Mesendoderm (in vitro differentiated cells): ENCODE data around the gene RYR2.

Source experiments
- DNase-seq: peaks from one replicate; pipeline ENCODE4 v3.0.0; 2013
- H2AK5ac ChIP-seq: 2 replicates; pipeline ENCODE4 v1.6.1; 2013; ENCODE audit warnings: low read length, inconsistent platforms
- H2BK120ac ChIP-seq: 2 replicates; pipeline ENCODE4 v1.6.1; 2013; ENCODE audit warnings: low read depth, mild to moderate bottlenecking, low read length, moderate library complexity, mixed read lengths
- H2BK15ac ChIP-seq: replicated peaks from 2 replicates; pipeline ENCODE4 v1.6.1; 2013; ENCODE audit warnings: low read depth, mild to moderate bottlenecking, moderate library complexity
- H2BK5ac ChIP-seq: 2 replicates; pipeline ENCODE4 v1.6.1; 2013; ENCODE audit warnings: low read length, inconsistent platforms
- H3K18ac ChIP-seq: 2 replicates; pipeline ENCODE4 v1.6.1; 2013; ENCODE audit warnings: mild to moderate bottlenecking, low read length, mixed read lengths
- H3K23ac ChIP-seq: one replicate; pipeline ENCODE4 v1.6.1; 2013; ENCODE audit warnings: low read length
- H3K27ac ChIP-seq: 2 replicates; pipeline ENCODE4 v1.5.1; 2013; ENCODE audit warnings: low read depth, mild to moderate bottlenecking, inconsistent platforms, low read length, moderate library complexity
- H3K27me3 ChIP-seq: 2 replicates; pipeline ENCODE4 v1.6.1; 2013; ENCODE audit warnings: low read length, control low read depth, mild to moderate bottlenecking, inconsistent platforms; ENCODE audit not compliant: insufficient read depth, poor library complexity
- H3K36me3 ChIP-seq: 2 replicates; pipeline ENCODE4 v1.6.1; 2013; ENCODE audit warnings: low read length, inconsistent platforms; ENCODE audit not compliant: control insufficient read depth, insufficient read depth
- H3K4ac ChIP-seq: one replicate; pipeline ENCODE4 v1.6.1; 2013; ENCODE audit warnings: low read depth, mild to moderate bottlenecking, low read length, moderate library complexity
- H3K4me1 ChIP-seq: 2 replicates; pipeline ENCODE4 v1.6.1; 2013; ENCODE audit warnings: low read depth, low read length, inconsistent platforms; ENCODE audit not compliant: control insufficient read depth
- H3K4me2 ChIP-seq: 2 replicates; pipeline ENCODE4 v1.6.1; 2013; ENCODE audit warnings: low read length
- H3K4me3 ChIP-seq: 2 replicates; pipeline ENCODE4 v1.5.1; 2013; ENCODE audit warnings: mild to moderate bottlenecking, low read length
- H3K56ac ChIP-seq: one replicate; pipeline ENCODE4 v1.6.1; 2013; ENCODE audit warnings: low read length
- H3K79me1 ChIP-seq: 2 replicates; pipeline ENCODE4 v1.6.1; 2013; ENCODE audit warnings: low read length, inconsistent platforms
- H3K79me2 ChIP-seq: 2 replicates; pipeline ENCODE4 v1.6.1; 2013; ENCODE audit warnings: mild to moderate bottlenecking, low read length; ENCODE audit not compliant: control insufficient read depth, insufficient read depth
- H3K9ac ChIP-seq: 2 replicates; pipeline ENCODE4 v1.6.1; 2013; ENCODE audit warnings: low read length, inconsistent platforms
- H4K5ac ChIP-seq: one replicate; pipeline ENCODE4 v1.6.1; 2013; ENCODE audit warnings: low read length
- H4K8ac ChIP-seq: one replicate; pipeline ENCODE4 v1.6.1; 2013; ENCODE audit warnings: low read depth, mild to moderate bottlenecking, control low read depth, low read length, moderate library complexity
- WGBS: extraction: QIAGEN DNeasy Blood & Tissue Kit; methylation state at CpG from one replicate; pipeline ENCODE4 v1.1.7; 2013; ENCODE audit warnings: low lambda C conversion rate, missing lambda C conversion rate; ENCODE audit not compliant: insufficient coverage; ENCODE audit errors: extremely low coverage; 5-methylcytosine and 5-hydroxymethylcytosine counted together

Gene RYR2

GRCh38 chr1:237226177-237226944, 184.4 kb downstream of the RYR2 start:
- H2AK5ac ChIP-seq = no peak overlapping the region
- no peaks in the 10 kb centered on the region for H3K4me1 ChIP-seq
- no peak overlapping the region for H4K8ac ChIP-seq
- H3K9ac ChIP-seq = no peak overlapping the region
- no peak for DNase-seq
- H3K23ac ChIP-seq = no peak overlapping the region
- H3K4ac ChIP-seq = no peak overlapping the region
- no peak overlapping the region for H3K18ac ChIP-seq
- H3K79me2 ChIP-seq = peaks cover 8% of the 10 kb centered on the region
- no peak overlapping the region for H4K5ac ChIP-seq
- no peak overlapping the region for H3K4me2 ChIP-seq
- H2BK5ac ChIP-seq = no peak overlapping the region
- H3K79me1 ChIP-seq = peaks cover 4% of the 10 kb centered on the region
- no peak overlapping the region for H2BK15ac ChIP-seq
- no CpG with 5 or more reads among the region's 13 CpGs for WGBS
- no peak overlapping the region for H3K4me3 ChIP-seq
- H3K36me3 ChIP-seq = no peaks in the 10 kb centered on the region
- no peaks in the 10 kb centered on the region for H3K27me3 ChIP-seq
- H2BK120ac ChIP-seq = no peak overlapping the region
- H3K56ac ChIP-seq = no peak overlapping the region
- no peak overlapping the region for H3K27ac ChIP-seq

DNA sequence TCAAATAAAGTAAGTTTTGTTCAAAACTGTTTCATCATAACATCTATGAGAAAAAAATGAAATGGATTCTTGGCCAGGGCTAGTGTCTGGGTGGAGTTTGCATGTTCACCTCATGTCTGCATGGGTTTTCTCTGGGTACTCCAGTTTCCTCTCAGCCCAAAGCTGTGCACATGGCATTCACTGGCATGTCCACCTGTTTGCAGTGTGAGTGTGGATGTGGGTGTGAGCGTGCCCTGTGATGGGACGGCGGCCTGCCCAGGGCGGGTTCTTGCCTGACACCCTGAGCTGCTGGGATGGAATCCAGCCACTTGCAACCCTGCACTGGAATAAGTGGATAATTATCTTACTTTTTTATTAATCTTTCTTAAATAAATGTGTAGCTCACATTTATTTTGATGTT, 185.5 kb downstream of the RYR2 start:
- H3K27ac ChIP-seq = no peak overlapping the region
- no peak overlapping the region for H2BK120ac ChIP-seq
- H2AK5ac ChIP-seq = no peak overlapping the region
- H3K4me1 ChIP-seq = peaks cover 4% of the 10 kb centered on the region
- no peak overlapping the region for H3K4ac ChIP-seq
- H3K27me3 ChIP-seq = no peaks in the 10 kb centered on the region
- no peaks in the 10 kb centered on the region for H3K36me3 ChIP-seq
- no peak overlapping the region for H3K4me2 ChIP-seq
- no peak overlapping the region for H4K5ac ChIP-seq
- H3K23ac ChIP-seq = no peak overlapping the region
- no peak overlapping the region for H2BK5ac ChIP-seq
- no peak overlapping the region for H3K18ac ChIP-seq
- H3K9ac ChIP-seq = no peak overlapping the region
- H2BK15ac ChIP-seq = no peak overlapping the region
- H3K79me1 ChIP-seq = peaks cover 4% of the 10 kb centered on the region
- no peak overlapping the region for H4K8ac ChIP-seq
- DNase-seq = no peak
- H3K56ac ChIP-seq = no peak overlapping the region
- WGBS = no CpG with 5 or more reads among the region's 4 CpGs
- H3K4me3 ChIP-seq = no peak overlapping the region
- peaks cover 8% of the 10 kb centered on the region for H3K79me2 ChIP-seq

DNA sequence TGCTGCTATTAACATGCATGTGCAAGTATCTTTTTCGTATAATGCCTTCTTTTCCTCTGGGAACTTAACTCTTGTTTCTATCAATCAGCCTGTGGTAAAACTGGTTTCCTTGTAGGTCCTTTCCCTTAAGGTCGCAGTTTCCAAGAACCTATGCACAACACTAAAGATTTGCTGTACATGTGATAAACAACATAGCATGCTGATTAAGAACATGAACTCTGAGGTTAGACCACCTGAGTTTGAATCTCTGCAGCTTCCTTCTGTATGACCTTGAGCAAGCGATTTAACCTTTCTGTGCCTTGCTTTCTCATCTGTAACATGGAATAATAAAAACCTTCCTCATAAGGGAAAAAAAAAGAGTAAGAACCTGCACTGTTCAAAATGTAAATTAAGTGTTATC, 186.4 kb downstream of the RYR2 start:
- Histone ChIP-seq H3K27me3 (no peaks in the 10 kb centered on the region), H3K4ac (no peak overlapping the region), H3K79me2 (peaks cover 8% of the 10 kb centered on the region), H3K9ac (no peak overlapping the region), H4K5ac (no peak overlapping the region), H3K36me3 (no peaks in the 10 kb centered on the region), H3K27ac (no peak overlapping the region), H2AK5ac (no peak overlapping the region), H3K79me1 (peaks cover 4% of the 10 kb centered on the region), H3K4me3 (no peak overlapping the region), H3K4me2 (no peak overlapping the region), H2BK120ac (no peak overlapping the region), H3K23ac (no peak overlapping the region), H2BK5ac (no peak overlapping the region), H4K8ac (no peak overlapping the region), H3K56ac (no peak overlapping the region), H2BK15ac (no peak overlapping the region), H3K18ac (no peak overlapping the region), H3K4me1 (peaks cover 4% of the 10 kb centered on the region)
- WGBS = no CpG with 5 or more reads among the region's 3 CpGs
- DNase-seq = no peak

- DNase-seq = no peak
- H2BK5ac ChIP-seq = no peak overlapping the region
- H3K27me3 ChIP-seq = no peaks in the 10 kb centered on the region
Measured at GRCh38 chr1:237229333-237229732, 187.3 kb downstream of the RYR2 start.

DNA sequence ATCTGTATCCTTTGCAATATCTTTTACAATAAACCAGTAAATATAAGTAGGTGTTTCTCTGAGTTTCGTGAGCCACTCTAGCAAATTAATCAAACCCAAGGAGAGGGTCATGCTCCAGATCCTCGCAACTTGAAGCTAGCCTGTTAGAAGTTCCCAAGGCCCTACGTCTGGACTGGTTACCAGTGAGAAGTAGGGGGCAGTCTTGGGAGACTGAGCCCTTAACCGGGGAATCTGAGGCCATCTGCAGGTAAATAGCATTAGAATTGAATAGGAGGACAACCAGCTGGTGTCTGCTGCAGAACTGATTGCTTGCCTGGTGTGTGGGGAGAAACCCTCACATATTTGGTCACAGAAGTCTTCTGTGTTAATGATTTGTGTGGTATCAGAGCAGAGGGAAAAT, 190.5 kb downstream of the RYR2 start:
- H2AK5ac ChIP-seq = no peak overlapping the region
- no peak overlapping the region for H3K23ac ChIP-seq
- peak; percentile 72 for DNase-seq
- WGBS = no CpG with 5 or more reads among the region's 4 CpGs
- H3K79me1 ChIP-seq = peaks cover 2% of the 10 kb centered on the region
- H3K27ac ChIP-seq = no peak overlapping the region
- H2BK5ac ChIP-seq = no peak overlapping the region
- no peak overlapping the region for H3K4me3 ChIP-seq
- no peak overlapping the region for H4K5ac ChIP-seq
- H3K18ac ChIP-seq = no peak overlapping the region
- H3K27me3 ChIP-seq = no peaks in the 10 kb centered on the region
- H4K8ac ChIP-seq = no peak overlapping the region
- peaks cover 6% of the 10 kb centered on the region for H3K79me2 ChIP-seq
- no peak overlapping the region for H3K4ac ChIP-seq
- no peak overlapping the region for H2BK120ac ChIP-seq
- H3K36me3 ChIP-seq = no peaks in the 10 kb centered on the region
- H3K56ac ChIP-seq = no peak overlapping the region
- no peak overlapping the region for H2BK15ac ChIP-seq
- H3K9ac ChIP-seq = no peak overlapping the region
- H3K4me2 ChIP-seq = no peak overlapping the region
- peaks cover 4% of the 10 kb centered on the region for H3K4me1 ChIP-seq

More at GRCh38 chr1:237229333-237229732, 187.3 kb downstream of the RYR2 start:
- Histone ChIP-seq H2BK120ac (no peak overlapping the region), H3K23ac (no peak overlapping the region), H3K4me2 (no peak overlapping the region), H3K4ac (no peak overlapping the region), H3K36me3 (no peaks in the 10 kb centered on the region), H4K8ac (no peak overlapping the region), H3K4me3 (no peak overlapping the region), H3K79me1 (peaks cover 4% of the 10 kb centered on the region), H3K79me2 (peaks cover 8% of the 10 kb centered on the region), H3K18ac (no peak overlapping the region), H3K9ac (no peak overlapping the region), H3K4me1 (peaks cover 4% of the 10 kb centered on the region), H3K27ac (no peak overlapping the region), H4K5ac (no peak overlapping the region), H2BK15ac (no peak overlapping the region), H2AK5ac (no peak overlapping the region), H3K56ac (no peak overlapping the region)
- no CpG with 5 or more reads among the region's 6 CpGs for WGBS

GRCh38 chr1:237235091-237235490, 193.1 kb downstream of the RYR2 start:
- Histone ChIP-seq H2BK15ac (no peak overlapping the region), H3K18ac (no peak overlapping the region), H2BK120ac (no peak overlapping the region), H3K23ac (no peak overlapping the region), H2BK5ac (no peak overlapping the region), H3K4ac (no peak overlapping the region), H3K36me3 (no peaks in the 10 kb centered on the region), H3K56ac (no peak overlapping the region), H4K5ac (no peak overlapping the region), H3K79me2 (peaks cover 1% of the 10 kb centered on the region), H3K79me1 (no peaks in the 10 kb centered on the region), H3K27me3 (no peaks in the 10 kb centered on the region), H3K4me3 (no peak overlapping the region), H4K8ac (no peak overlapping the region), H3K9ac (no peak overlapping the region), H2AK5ac (no peak overlapping the region), H3K4me1 (peaks cover 4% of the 10 kb centered on the region), H3K27ac (no peak overlapping the region), H3K4me2 (no peak overlapping the region)
- DNase-seq = no peak
- WGBS = no CpG with 5 or more reads among the region's 3 CpGs
